Panc1 (cell line): ENCODE measurements around the gene TMEM174. TPM values are rescaled to one million over a fixed set of nuclear protein-coding genes. Genes with fewer than 3 reads are reported as not detected.

Experiments used
- ATAC-seq: fragments of 200-7000 bp; cut with Tn5 transposase; 2 replicates; pipeline ENCODE4 v1.9.1; 2020; ENCODE audit warnings: mild to moderate bottlenecking, moderate library complexity
- BruUV-seq: library from RNA; stranded (reverse); fragments of 400-500 nt; replicated peaks from 2 replicates; lab custom pipeline; 2021; lab: Mats Ljungman, UMichigan
- CTCF ChIA-PET: fragments of 300-600 bp; sonication (Branson Sonifier 250); formaldehyde crosslinking; loops from one replicate; lab custom pipeline; 2022; ENCODE audit warnings: antibody characterized with exemption; lab: Charles Lee
- POLR2A ChIA-PET: fragments of 300-600 bp; sonication (Branson Sonifier 250); formaldehyde crosslinking; loops from one replicate; lab custom pipeline; 2022; ENCODE audit warnings: antibody characterized with exemption; lab: Charles Lee
- DNase-seq: peaks from one replicate; pipeline ENCODE4 v3.0.0-alpha.2; 2010; ENCODE audit warnings: low read depth, low spot score
- H3K27ac ChIP-seq: 2 replicates; pipeline ENCODE4 v1.5.1; 2011; ENCODE audit warnings: mild to moderate bottlenecking, low read length, inconsistent platforms
- H3K27me3 ChIP-seq: fragments of 200-500 bp; sonication (Bioruptor generic); 2 replicates; pipeline ENCODE4 v1.6.0; 2014; ENCODE audit warnings: low read length, inconsistent platforms; ENCODE audit not compliant: control insufficient read depth, insufficient read depth
- H3K36me3 ChIP-seq: fragments of 200-500 bp; sonication (Bioruptor generic); 2 replicates; pipeline ENCODE4 v1.5.1; 2014; ENCODE audit warnings: inconsistent platforms, mild to moderate bottlenecking, low read length, moderate library complexity; ENCODE audit not compliant: control insufficient read depth, insufficient read depth
- H3K4me1 ChIP-seq: 2 replicates; pipeline ENCODE4 v1.5.1; 2011; ENCODE audit warnings: inconsistent platforms, mild to moderate bottlenecking, low read length, moderate library complexity; ENCODE audit not compliant: control insufficient read depth, insufficient read depth
- H3K4me3 ChIP-seq, 2 experiments: 2 replicates each; pipeline ENCODE4 v1.5.1; 2011 to 2012; ENCODE audit warnings: low read depth in 2 of 2, low read length in 2 of 2, mild to moderate bottlenecking in 2 of 2, inconsistent platforms in 1 of 2, moderate library complexity in 1 of 2
- H3K9me3 ChIP-seq: fragments of 200-500 bp; sonication (Bioruptor generic); 2 replicates; pipeline ENCODE4 v1.5.1; 2014; ENCODE audit warnings: low read depth, mild to moderate bottlenecking, inconsistent platforms, low read length, moderate library complexity; ENCODE audit not compliant: control insufficient read depth, insufficient read depth
- POLR2AphosphoS5 ChIP-seq: IDR thresholded peaks from 2 replicates; pipeline ENCODE4 v1.6.1; 2012; ENCODE audit warnings: mild to moderate bottlenecking, low read depth, low read length, moderate library complexity
- REST ChIP-seq, 2 experiments: IDR thresholded peaks; 2 replicates each; pipeline ENCODE4 v1.6.1; 2011 to 2012; ENCODE audit warnings: low read depth in 2 of 2, control low read depth in 1 of 2, low read length in 1 of 2, mild to moderate bottlenecking in 1 of 2, moderate library complexity in 1 of 2; ENCODE audit not compliant: insufficient read depth in 1 of 2
- SIN3A ChIP-seq: IDR thresholded peaks from 2 replicates; pipeline ENCODE4 v1.6.1; 2012; ENCODE audit warnings: low read depth, mild to moderate bottlenecking, low read length, moderate library complexity, borderline replicate concordance; ENCODE audit not compliant: insufficient read depth
- TCF7L2 ChIP-seq: IDR thresholded peaks from 2 replicates; pipeline ENCODE4 v1.6.1; 2011; ENCODE audit warnings: mild to moderate bottlenecking, low read depth, low read length, inconsistent platforms
- in situ Hi-C: cut with HindIII; loops from 2 replicates; pipeline ENCODE4 v1.10.0; 2016; ENCODE audit warnings: low sequenced_read_pairs, low pct_unique_long_range_greater_than_20kb
- intact Hi-C: fragments of 100-400 bp; cut with micrococcal nuclease; formaldehyde crosslinking; loops from one replicate; pipeline ENCODE4 v1.10.0; 2022; ENCODE audit not compliant: unreplicated experiment
- total RNA-seq: library from RNA; stranded (reverse); gene quantifications from one replicate; pipeline ENCODE4 v1.2.1, GENCODE V29; 2021; ENCODE audit not compliant: unreplicated experiment
- TF ChIP-seq, protein P1 (sequence below): fragments of 450-650 bp; IDR thresholded peaks from 2 replicates; pipeline ENCODE4 v1.5.1; 2017; ENCODE audit warnings: mild to moderate bottlenecking

The TMEM174 gene
- total RNA-seq, 1 experiment from 2014 or later: not detected

DNA sequence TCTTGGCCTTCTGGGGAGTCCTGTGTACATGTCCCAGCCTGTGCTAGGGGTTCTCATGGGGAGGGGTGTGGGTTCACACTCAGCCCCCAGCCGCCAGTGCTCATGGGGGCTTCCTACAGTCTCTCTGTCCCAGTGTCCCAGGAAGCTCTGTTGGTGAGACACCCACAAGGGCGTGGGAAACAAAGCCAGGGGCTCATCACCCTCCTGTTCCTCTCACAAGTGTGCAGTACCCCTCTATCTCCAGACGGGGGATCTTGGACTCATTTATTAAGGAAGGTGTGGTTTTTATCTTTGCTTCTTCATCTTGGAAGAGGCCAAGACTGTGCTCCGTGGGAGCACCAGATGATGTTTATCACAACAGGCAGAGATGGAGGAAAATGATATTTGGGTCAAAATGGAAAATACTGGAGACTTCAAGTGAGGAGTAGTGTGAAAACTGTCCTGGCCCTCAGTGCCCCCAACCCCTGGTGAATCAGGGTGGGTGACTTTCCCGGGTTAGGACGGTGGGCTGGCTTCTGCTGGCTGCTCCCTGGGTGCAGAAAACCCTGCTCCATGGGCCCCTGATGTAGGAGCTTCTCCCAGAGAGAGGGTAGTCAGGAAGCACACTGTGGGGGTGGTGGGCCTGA is 37.5 kb upstream of the TMEM174 start:
- no peaks in the 10 kb centered on the region for H3K9me3 ChIP-seq
- H3K4me3 ChIP-seq: no peak overlapping the region
- no peak for DNase-seq
- H3K4me1 ChIP-seq: no peaks in the 10 kb centered on the region
- CTCF ChIA-PET: no interaction called here
- H3K36me3 ChIP-seq: no peaks in the 10 kb centered on the region
- in situ Hi-C loops (no loop called here), intact Hi-C loops (no loop called here)
- no peak overlapping the region for H3K27ac ChIP-seq
- no TSS peak for BruUV-seq
- TF ChIP-seq POLR2AphosphoS5 (no peak), SIN3A (no peak), TCF7L2 (no peak), REST (IDR thresholded peaks at IDR 0.05; ENCODE audit: insufficient read depth in 1 of 2, low read depth in 2 of 2, low read length in 1 of 2) (no peak)
- TF ChIP-seq, protein P1, sequence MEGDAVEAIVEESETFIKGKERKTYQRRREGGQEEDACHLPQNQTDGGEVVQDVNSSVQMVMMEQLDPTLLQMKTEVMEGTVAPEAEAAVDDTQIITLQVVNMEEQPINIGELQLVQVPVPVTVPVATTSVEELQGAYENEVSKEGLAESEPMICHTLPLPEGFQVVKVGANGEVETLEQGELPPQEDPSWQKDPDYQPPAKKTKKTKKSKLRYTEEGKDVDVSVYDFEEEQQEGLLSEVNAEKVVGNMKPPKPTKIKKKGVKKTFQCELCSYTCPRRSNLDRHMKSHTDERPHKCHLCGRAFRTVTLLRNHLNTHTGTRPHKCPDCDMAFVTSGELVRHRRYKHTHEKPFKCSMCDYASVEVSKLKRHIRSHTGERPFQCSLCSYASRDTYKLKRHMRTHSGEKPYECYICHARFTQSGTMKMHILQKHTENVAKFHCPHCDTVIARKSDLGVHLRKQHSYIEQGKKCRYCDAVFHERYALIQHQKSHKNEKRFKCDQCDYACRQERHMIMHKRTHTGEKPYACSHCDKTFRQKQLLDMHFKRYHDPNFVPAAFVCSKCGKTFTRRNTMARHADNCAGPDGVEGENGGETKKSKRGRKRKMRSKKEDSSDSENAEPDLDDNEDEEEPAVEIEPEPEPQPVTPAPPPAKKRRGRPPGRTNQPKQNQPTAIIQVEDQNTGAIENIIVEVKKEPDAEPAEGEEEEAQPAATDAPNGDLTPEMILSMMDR: peak; percentile 70
- peak; percentile 82 for ATAC-seq
- no peaks in the 10 kb centered on the region for H3K27me3 ChIP-seq
- POLR2A ChIA-PET: no interaction called here

- no peaks in the 10 kb centered on the region for H3K9me3 ChIP-seq
- BruUV-seq: no TSS peak
- no peak for TF ChIP-seq POLR2AphosphoS5
- no peak for TF ChIP-seq TCF7L2
- no peak for TF ChIP-seq SIN3A
- TF ChIP-seq REST (IDR thresholded peaks at IDR 0.05; ENCODE audit: insufficient read depth in 1 of 2, low read depth in 2 of 2, low read length in 1 of 2): no peak
- TF ChIP-seq, protein P1: no peak
- H3K4me3 ChIP-seq: no peak overlapping the region
- POLR2A ChIA-PET: no interaction called here
- no peaks in the 10 kb centered on the region for H3K36me3 ChIP-seq
- no peak overlapping the region for H3K27ac ChIP-seq
- H3K4me1 ChIP-seq: no peaks in the 10 kb centered on the region
- in situ Hi-C loops (no loop called here), intact Hi-C loops (no loop called here)
- CTCF ChIA-PET: no interaction called here
- no peak for ATAC-seq
- H3K27me3 ChIP-seq: no peaks in the 10 kb centered on the region
- DNase-seq: no peak
Observed at GRCh38 chr5:73136055-73136562, 36.9 kb upstream of the TMEM174 start.
